ENCODE data around the gene POLR2A. TPM values are rescaled to one million over a fixed set of nuclear protein-coding genes. Genes with fewer than 3 reads are reported as not detected.
A peak's percentile ranks its signal among the peaks of the same experiment; 100 is the strongest.
"Not testable (repeated sequence)": the region's sequence is repeated elsewhere in the genome, so short reads cannot be mapped to it uniquely, and the experiment has no call there.

POLR2A gene
- total RNA-seq, 1 donor from 2014 or later = 121 TPM

DNA sequence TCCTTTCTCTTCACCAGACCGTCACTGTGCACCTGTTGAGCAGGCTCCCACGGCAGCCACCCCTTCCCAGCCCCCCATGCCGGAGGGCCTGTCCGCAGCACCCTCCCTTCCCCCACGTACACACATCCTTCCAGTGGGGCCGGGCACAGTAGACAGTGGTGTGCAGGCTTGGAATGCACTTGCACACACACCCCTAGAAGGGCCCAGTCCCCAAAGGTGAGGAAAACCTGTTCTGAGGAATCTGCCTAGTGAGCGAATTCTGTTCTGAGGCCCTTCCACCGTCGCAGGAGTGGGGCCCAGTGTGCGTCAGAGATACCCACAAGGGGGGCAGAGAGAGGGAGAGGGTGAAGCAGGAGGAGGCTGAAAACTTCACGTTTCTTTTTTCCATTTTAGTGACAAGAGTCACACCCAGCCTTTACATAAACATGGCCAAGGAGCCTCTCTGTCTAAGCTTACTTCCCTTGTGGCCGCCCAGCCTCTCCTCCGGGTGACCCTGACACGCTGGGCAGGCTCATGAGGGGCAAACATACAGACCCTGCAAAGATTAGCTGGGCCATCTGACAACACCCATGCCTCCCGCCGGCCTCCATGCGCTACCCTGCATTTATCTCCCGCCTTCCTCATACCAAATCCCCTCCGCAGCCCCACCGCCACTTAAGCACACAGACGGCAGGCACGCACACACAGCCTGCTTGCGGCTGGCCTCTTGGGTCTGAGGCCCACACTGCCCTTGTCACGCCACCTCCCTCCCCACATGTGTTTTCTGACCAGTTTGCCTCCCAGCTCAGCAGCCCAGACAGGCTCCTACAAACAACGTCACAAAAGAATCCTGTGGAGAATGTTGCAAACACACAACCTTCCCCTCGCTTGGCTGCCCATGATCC is 6.5 kb upstream of the POLR2A start:
- TF ChIP-seq, protein P1, sequence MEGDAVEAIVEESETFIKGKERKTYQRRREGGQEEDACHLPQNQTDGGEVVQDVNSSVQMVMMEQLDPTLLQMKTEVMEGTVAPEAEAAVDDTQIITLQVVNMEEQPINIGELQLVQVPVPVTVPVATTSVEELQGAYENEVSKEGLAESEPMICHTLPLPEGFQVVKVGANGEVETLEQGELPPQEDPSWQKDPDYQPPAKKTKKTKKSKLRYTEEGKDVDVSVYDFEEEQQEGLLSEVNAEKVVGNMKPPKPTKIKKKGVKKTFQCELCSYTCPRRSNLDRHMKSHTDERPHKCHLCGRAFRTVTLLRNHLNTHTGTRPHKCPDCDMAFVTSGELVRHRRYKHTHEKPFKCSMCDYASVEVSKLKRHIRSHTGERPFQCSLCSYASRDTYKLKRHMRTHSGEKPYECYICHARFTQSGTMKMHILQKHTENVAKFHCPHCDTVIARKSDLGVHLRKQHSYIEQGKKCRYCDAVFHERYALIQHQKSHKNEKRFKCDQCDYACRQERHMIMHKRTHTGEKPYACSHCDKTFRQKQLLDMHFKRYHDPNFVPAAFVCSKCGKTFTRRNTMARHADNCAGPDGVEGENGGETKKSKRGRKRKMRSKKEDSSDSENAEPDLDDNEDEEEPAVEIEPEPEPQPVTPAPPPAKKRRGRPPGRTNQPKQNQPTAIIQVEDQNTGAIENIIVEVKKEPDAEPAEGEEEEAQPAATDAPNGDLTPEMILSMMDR (IDR thresholded peaks at IDR 0.05) = no peak
- Mint-ChIP-seq H3K4me1 (ENCODE audit: low read depth) (peaks cover 52% of the 10 kb centered on the region), H3K27me3 (ENCODE audit: low read depth) (no peaks in the 10 kb centered on the region), H3K27ac (ENCODE audit: unreplicated experiment) (peak overlapping the region; percentile 99), H3K36me3 (ENCODE audit: low read depth) (no peaks in the 10 kb centered on the region), H3K4me3 (ENCODE audit: unreplicated experiment) (peak overlapping the region; percentile 90), H3K9me3 (ENCODE audit: low read depth) (no peaks in the 10 kb centered on the region)
- DNase-seq (ENCODE audit: low spot score) = no peak

DNA sequence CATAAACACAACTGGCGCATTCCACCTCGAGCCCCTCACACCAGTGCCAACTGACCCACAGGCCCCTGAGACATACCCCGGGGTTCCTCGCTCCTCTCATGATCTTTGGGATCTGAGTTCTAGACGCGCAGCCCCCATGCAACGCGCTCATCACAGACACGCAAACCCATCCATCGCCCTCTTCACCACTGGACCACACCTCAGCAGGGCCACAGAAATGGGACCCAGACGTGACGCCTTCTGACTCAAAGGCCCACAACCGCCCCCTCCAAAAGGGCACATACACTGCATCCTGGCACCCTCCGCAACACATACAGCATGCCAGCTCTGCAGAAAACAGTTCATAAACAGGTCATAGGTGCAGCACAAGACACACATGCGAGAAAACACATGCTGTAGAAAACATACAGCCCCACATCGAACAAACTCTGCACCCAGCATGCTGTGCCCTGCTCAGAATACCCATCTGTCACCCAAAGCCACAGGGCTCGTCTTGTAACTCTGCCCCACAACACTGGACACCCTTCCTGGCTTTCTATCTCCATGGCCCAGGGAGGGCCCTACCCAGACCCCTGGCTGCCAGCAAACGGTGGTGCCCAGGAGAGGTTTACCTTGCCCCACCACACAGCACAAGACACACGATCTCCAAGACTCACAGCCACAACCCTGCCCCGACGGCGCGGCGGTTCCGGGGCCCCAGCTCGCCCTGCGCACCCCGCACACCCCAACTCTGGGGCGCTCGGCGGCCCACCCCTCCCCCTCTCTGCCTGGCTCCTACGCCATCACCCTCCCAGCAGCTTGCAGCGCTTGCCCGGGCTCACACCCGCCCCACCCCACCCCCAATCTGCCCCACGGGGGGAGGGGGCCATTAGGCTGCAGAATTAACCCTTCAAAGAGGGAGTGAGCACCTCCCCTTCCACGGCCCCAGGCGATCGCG is 5.6 kb upstream of the POLR2A start:
- no peak for DNase-seq (ENCODE audit: low spot score)
- no peaks in the 10 kb centered on the region for H3K9me3 Mint-ChIP-seq (ENCODE audit: low read depth)
- TF ChIP-seq, protein P1 (IDR thresholded peaks at IDR 0.05) = no peak
- H3K27ac Mint-ChIP-seq (ENCODE audit: unreplicated experiment) = peak overlapping the region; percentile 99
- H3K36me3 Mint-ChIP-seq (ENCODE audit: low read depth) = no peaks in the 10 kb centered on the region
- peak overlapping the region; percentile 90 for H3K4me3 Mint-ChIP-seq (ENCODE audit: unreplicated experiment)
- no peaks in the 10 kb centered on the region for H3K27me3 Mint-ChIP-seq (ENCODE audit: low read depth)
- H3K4me1 Mint-ChIP-seq (ENCODE audit: low read depth) = peaks cover 59% of the 10 kb centered on the region

DNA sequence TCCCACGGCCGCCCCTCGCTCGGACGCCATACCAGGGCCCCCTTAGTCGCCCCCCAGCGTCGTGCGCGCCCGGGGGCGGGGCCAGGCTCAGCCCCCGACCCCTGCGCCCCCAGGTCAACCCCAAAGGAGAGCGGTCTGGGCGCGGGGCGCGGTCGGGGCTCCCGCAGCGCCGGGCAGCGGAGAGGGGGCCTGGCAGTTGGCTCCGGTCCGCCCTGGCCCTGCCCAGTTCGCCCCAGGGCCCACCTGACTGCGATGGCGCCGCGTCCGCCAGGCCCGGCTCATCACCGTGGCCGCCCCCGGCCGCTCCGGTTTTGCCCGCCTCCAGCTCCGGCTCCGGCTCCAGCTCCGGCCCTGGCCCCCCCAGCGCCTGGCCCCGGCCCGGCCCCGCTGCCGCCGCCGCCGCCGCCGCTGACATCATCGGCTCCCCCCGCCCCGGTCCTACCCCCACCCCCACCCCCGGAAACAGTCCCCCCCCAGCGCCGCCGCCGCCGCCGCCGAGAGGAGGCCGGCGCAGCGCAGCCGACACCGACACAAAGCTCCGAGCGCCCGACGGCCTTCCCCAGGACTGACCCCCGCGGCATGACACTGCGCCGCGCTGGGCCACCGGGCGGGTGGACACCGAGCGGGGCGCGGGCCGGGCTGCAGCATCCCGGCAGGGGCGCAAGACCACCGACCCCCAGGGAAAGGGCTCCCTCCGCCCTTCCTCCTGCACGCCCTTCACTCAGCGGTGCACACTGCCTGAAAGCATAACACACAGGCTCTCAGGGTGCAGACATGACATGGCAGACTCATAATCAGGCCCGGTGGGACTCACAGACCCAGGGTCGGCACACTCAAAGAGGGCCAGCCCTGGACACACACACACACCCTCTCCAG is 4.7 kb upstream of the POLR2A start, which contains the start of gene ZBTB4:
TSS of gene ZBTB4 (minus strand) at position 419 of the 876 bp plus-strand sequence. CDS start 12,830 bp downstream, outside the sequence.
- H3K36me3 Mint-ChIP-seq (ENCODE audit: low read depth) = no peaks in the 10 kb centered on the region
- peak within 1 kb of the TSS; percentile 99 for H3K27ac Mint-ChIP-seq (ENCODE audit: unreplicated experiment)
- no peaks in the 10 kb centered on the region for H3K27me3 Mint-ChIP-seq (ENCODE audit: low read depth)
- DNase-seq (ENCODE audit: low spot score) = no peak
- TF ChIP-seq, protein P1 (IDR thresholded peaks at IDR 0.05) = no peak
- H3K4me1 Mint-ChIP-seq (ENCODE audit: low read depth) = peaks cover 59% of the 10 kb centered on the region
- peak within 1 kb of the TSS; percentile 90 for H3K4me3 Mint-ChIP-seq (ENCODE audit: unreplicated experiment)
- no peaks in the 10 kb centered on the region for H3K9me3 Mint-ChIP-seq (ENCODE audit: low read depth)

DNA sequence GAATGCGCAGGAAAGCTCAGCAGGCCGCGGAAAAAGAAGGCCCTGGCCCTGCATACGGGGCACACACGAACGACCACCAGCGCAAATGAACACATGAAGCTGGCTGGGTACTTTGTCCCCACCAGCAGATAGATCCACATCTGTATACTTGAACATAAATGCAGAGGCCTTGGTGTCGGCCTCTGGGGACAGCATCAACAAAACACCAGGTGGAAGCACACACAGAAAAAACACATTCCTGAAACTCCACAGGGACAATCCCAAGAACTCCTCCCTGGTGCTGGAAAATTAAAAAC is 4.1 kb upstream of the POLR2A start:
- no peak for DNase-seq (ENCODE audit: low spot score)
- Mint-ChIP-seq H3K27me3 (ENCODE audit: low read depth) (no peaks in the 10 kb centered on the region), H3K36me3 (ENCODE audit: low read depth) (no peaks in the 10 kb centered on the region), H3K4me1 (ENCODE audit: low read depth) (peaks cover 63% of the 10 kb centered on the region), H3K27ac (ENCODE audit: unreplicated experiment) (peak overlapping the region; percentile 95), H3K4me3 (ENCODE audit: unreplicated experiment) (peak overlapping the region; percentile 84), H3K9me3 (ENCODE audit: low read depth) (no peaks in the 10 kb centered on the region)
- TF ChIP-seq, protein P1 (IDR thresholded peaks at IDR 0.05) = no peak

- H3K4me3 Mint-ChIP-seq (ENCODE audit: unreplicated experiment) = peak within 1 kb of the TSS; percentile 84
- not testable (repeated sequence) for H3K9me3 Mint-ChIP-seq (ENCODE audit: low read depth); H3K27me3 Mint-ChIP-seq (ENCODE audit: low read depth); H3K36me3 Mint-ChIP-seq (ENCODE audit: low read depth); DNase-seq (ENCODE audit: low spot score)
- peaks cover 65% of the 10 kb centered on the region for H3K4me1 Mint-ChIP-seq (ENCODE audit: low read depth)
- H3K27ac Mint-ChIP-seq (ENCODE audit: unreplicated experiment) = peak within 1 kb of the TSS; percentile 95
Measured at GRCh38 chr17:7481275-7481674, 2.9 kb upstream of the POLR2A start, which contains the start of gene SLC35G6. SLC35G6 (plus strand) TSS chr17:7481446; CDS start chr17:7481517, 71 bp downstream.

DNA sequence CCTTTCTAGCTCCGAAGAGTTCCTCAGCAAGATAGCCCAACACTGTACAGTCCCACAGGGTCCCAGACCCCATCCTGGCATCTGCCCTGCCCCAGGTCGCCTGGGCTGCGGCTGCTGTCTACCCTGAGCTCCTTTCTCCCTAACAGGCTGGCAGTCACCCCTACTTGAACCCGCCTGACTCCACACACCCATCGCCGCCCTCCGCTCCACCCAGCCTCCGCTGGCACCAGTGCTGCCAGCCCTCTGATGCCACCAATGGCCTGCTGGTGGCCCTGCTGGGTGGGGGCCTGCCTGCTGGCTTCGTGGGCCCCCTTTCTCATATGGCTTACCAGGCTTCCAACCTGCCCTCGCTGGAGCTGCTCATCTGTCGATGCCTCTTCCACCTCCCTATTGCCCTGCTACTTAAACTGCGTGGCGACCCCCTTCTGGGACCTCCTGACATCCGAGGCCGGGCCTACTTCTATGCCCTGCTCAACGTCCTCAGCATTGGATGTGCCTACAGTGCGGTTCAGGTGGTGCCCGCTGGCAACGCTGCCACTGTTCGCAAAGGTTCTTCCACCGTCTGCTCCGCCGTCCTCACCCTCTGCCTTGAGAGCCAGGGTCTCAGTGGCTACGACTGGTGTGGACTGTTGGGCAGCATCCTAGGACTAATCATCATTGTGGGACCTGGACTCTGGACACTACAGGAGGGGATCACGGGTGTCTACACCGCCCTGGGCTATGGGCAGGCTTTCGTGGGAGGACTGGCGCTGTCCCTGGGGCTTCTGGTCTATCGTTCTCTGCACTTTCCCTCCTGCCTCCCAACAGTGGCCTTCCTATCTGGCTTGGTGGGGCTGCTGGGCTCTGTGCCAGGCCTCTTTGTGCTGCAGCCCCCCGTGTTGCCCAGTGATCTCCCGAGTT is 2.1 kb upstream of the POLR2A start:
- H3K27me3 Mint-ChIP-seq (ENCODE audit: low read depth); H3K36me3 Mint-ChIP-seq (ENCODE audit: low read depth); H3K4me3 Mint-ChIP-seq (ENCODE audit: unreplicated experiment); DNase-seq (ENCODE audit: low spot score); H3K9me3 Mint-ChIP-seq (ENCODE audit: low read depth): not testable (repeated sequence)
- peak overlapping the region; percentile 100 for H3K27ac Mint-ChIP-seq (ENCODE audit: unreplicated experiment)
- peaks cover 65% of the 10 kb centered on the region for H3K4me1 Mint-ChIP-seq (ENCODE audit: low read depth)

- not testable (repeated sequence) for H3K9me3 Mint-ChIP-seq (ENCODE audit: low read depth); DNase-seq (ENCODE audit: low spot score); H3K27me3 Mint-ChIP-seq (ENCODE audit: low read depth); H3K36me3 Mint-ChIP-seq (ENCODE audit: low read depth)
- H3K4me3 Mint-ChIP-seq (ENCODE audit: unreplicated experiment) = peak overlapping the region; percentile 88
- peaks cover 65% of the 10 kb centered on the region for H3K4me1 Mint-ChIP-seq (ENCODE audit: low read depth)
- peak overlapping the region; percentile 100 for H3K27ac Mint-ChIP-seq (ENCODE audit: unreplicated experiment)
Measured at GRCh38 chr17:7482742-7483088, 1.5 kb upstream of the POLR2A start.

Data from chondrocyte (in vitro differentiated cells).